Muscle of arm (tissue), 12 donors: ENCODE results near the gene TBC1D16. TPM values are rescaled to one million over a fixed set of nuclear protein-coding genes. Genes with fewer than 3 reads are reported as not detected.

ENCODE experiments used
- DNase-seq: peaks from one replicate; pipeline ENCODE4 v3.0.0-alpha.2; 2013
- polyA plus RNA-seq, 12 donors: library from polyadenylated mRNA; unstranded; fragments of 120-200 nt; gene quantifications; one replicate each; pipeline ENCODE4 v1.2.1, GENCODE V29; 2013; ENCODE audit not compliant: insufficient read length in 12 of 12

The TBC1D16 gene
- polyA plus RNA-seq, 12 donors: 24.9 to 35.8 (median 27.8) TPM; not detected in 1

DNA sequence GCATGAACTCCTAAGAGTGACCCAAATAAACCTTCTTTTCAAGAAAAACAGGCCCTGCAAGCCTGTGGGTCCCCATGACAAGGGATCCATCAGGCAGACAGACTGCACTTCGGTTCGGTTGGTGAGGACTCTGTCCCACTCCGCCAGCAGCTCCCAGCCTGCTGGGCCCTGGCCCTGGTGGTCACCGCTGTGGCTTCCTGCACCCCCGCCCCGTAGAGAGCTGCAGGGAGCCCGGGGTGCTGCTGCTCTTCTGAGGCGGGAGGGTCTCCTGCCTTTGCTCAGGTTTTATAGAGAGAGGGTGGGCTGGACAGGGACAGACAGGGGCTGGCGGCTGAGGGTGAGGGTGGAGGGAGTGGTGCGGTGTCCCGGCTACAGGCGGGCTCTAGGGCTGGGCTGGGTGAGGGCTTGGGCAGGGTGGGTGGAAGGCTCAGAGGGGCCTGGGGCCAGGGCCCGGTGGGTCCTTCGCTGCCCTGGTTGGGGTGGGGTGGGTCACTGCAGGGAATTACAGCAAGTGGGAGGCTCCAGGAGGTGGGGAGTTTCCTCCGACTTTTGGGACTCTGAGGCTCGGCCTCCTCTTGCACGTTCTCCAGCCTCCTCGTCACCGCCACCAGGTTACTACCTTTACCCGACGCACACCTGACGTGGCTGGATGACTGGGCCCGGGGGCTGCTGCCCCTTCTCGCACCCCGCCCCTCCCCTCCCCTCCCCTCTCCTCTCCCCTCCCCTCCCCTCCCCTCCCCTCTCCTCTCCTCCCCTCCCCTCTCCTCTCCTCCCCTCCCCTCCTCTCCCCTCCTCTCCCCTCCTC is 106.2 kb downstream of the TBC1D16 start:
- no peak for DNase-seq

DNA sequence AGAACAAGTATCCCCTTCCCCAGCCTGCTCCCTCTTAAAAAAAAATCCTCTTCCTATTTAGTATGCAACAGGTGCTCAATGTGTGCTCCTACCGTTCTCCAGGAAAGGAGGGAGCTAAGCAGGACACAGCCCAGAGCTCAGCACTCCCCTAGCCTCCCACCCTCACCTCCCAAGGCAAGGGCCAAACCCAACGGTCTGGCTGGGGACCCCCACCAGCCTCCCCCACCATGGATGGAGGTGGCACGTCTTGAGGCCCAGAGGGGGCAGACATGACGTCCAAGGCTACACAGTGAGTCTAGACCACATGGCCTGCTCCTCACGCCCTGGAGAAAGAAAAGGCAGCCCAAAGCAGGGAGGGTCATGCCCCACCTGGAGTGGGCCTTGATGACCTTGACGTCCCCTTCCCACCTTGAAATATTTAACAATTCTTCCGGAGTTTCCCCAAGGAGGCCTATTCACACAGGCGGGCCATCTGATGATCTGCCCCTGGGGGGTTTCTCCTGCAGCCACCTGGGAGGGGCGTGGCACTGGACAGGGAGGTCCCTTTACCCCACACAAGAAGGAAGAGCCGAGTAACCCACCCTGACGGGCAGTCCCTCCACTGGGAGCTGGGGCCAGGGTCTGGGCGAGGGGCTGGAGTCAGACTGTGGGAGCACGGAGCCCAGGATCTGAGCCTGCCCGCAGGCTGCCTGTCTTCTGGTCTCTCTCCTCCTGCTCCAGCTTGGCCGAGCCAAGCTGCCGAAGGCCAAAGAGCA is 107.0 kb downstream of the TBC1D16 start:
- DNase-seq: no peak

DNA sequence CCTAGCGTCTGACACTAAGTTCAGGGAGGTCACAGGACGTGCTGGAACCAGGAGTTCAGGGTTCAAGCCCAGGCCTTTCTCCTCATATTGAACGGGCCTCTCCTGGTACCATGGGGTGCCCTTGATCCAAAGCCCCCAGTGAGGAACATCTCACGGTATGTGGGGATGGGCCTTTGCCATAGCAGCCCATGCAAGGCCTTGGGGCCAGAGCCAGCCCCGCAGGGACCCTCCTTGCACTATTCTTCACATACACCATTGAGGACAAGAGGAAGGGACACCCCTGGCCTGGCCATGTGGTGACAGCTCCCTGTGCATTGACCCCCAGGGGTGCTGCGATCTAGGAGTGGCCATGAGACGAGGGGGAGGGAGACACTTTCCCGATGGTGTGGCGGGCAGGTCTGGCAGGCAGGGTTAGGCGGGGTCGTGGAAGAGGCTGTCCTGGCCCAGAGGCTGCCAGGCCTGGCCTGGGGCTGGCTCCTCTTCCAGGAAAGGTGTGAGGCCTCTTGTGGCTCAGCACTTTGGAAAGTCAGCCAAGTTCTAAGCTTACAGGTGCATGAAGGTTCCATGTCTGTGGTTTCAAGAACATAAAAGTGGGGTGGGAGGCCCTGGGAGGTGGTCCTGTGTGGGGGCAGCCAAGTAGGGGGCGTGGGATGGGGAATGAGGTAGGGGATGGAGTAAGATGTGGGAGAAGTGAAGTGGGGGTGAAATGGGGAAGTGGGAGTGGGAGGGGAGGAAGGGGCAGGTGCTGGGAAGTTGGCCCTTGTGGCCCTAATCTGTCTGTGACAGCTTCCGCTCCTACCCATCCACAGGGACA is 107.8 kb downstream of the TBC1D16 start:
- no peak for DNase-seq

DNA sequence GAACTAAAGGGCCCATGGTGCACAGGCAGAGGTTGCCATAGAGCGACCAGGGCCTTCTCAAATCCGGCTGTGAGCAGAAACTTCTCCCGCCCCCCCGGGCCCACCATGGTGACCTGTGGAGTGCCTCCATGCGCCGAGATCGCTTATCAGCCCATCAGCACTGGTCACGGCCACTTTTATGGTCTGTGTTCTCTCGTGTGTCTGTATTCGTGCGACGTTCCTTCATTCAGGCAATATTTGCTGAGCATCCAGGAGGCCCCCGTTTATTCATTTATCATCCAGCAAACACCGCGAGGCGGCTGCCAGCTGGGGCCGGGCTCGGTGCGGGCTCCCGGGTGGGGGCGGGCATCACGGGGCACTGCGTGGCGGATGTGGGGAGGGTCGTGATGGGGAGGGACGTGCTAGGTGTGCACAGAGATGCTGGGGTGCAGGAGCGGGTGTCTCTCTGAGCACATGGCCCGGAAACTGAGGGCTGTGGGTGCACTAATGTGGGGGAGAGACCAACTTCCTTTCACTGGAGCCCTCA is 108.5 kb downstream of the TBC1D16 start:
- DNase-seq: no peak

DNA sequence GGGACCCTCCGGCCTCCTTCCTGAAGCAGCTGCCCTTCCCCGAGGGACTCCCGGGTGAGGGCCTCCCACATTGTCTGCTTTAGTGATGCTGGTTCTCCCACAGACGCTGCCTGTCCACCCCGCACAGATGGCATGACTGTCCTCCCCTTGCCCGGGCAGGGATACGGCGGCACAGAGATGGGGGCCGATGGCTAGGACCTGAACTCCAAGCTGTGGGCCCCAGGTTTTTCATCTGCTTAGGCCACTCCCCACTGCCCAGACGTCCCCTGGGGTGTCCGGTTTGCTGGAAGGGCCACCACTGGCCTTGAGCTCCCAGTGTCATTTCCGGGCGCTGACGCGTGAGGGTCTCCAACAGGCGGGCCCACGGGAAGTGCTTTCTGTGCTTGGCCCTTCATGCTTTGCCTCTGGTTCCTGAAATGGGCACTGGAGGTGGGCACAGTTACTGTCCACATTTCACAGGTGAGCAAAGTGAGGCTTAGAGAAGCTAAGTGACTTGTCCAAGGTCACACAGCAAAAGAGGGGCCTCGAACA is 109.0 kb downstream of the TBC1D16 start:
- DNase-seq: no peak

DNA sequence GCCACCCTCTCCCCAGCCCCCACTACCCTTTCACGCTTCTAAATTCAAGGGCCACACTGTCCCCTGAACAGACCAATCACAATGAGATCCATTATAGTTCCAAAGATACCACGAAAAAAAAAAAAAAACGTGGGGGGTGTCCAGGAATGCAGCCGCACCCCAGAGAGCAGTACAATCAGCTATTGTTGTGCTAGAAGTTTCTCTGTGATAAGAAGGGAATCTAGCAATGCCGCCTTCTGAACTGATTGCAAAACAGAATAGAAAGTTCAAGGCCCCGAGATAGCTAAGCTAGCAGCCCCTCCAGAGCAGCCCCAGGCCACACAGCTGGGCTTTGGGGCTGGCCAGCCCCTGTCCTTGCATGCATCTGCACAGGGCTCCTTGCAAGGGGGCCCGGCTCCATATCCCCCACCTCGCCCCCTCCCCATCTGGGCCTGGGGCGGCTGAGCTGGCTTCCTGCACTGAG is 109.5 kb downstream of the TBC1D16 start:
- DNase-seq: no peak

DNA sequence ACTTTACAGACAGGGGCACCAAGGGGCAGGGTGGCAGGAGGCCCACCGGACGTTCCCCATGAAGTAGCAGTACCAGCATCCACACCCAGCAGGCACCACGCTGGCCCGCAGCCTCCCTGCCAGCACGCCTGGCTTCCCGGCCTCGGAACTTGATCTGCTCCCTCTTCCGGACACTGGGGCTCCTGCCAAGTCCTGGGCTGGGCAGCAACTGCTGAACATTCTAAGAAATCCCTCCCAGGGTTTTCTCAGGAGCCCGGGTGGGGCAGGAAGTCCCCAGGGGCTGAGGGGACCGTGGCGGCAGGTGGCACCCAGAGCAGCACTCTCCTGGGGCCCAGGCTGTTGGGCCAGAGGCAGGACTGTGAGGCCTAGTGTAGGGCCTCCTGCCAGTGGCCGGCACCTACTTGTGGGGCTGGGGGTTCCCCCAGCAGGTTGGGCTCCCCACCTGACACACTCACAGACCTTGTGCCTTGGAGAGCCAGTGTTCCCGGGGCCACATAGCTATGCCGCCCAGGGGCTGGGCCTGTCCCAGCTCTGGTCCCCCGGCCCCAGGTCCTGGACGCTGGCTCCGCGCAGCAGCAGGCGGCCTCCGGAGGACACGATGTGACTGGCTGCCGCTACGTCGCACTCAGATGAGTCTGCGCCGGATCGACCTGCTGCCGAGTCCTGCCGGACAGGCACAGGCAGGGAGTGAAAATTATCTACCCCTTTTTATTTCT is 110.3 kb downstream of the TBC1D16 start:
- peak; percentile 54 for DNase-seq

DNA sequence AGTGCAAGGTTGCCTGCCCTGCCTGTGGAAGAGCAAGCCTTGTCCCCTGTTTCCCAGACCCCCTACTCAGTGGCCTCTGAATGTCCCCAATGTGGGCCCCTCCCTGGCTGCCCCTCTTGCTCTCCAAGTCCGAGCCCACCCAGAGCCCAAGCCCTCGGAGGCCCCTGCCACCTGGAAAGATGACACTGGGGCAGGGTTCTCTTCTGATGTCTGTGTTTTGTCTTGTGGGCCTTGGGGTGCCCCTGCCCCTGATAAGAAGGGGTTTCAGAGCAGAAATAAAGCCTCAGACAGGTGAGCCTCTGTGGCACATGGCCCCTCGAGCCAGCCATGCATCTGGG is 111.1 kb downstream of the TBC1D16 start:
- no peak for DNase-seq

DNA sequence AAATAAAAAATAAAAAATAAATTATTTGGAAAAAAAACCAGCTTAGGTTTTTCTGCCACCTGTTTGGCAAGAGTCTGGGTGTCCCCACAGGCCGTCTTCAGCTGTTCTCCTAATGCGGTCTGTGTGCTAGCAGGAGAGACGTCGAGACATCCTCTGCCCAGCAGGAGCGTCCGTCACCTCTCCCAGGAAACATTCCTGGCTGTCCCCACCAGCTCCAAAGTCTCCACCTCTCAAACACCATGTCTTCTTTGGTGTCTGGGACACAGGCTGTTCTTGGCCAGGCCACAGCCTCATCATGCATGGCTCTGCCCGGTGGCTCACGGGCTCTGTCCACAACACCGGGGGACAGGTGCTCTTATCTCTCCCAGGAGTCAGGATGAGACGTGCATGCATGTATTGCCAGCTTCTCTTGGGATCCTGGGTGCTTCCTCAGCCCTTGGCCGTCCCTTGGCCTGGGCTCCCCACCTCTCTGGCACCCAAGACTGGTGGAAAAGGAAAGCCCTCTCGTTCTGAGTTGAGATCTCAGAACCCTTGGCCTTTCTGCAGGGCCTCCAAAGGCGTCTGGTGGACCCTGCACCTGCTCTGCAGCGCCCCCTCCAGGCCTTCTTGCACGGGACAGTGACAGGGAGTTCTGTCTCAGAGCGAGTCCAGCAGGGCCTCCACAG is 111.6 kb downstream of the TBC1D16 start:
- no peak for DNase-seq

DNA sequence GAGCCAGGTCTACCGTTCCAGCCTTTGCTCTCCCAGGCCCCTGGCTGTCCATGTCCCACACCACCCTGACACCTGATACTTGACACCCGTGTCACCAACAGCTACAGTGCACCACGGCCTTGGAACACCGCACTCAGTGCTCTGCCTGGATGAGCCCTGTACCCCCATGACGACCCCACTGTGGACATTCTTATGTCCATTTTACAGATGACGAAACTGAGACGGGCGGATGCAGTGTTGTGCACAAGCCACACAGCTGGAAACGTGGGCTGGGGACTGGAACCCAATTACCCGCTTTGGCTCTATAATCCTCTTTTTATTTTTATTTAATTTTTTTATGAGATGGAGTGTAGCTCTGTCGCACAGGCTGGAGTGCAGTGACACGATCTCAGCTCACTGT is 112.9 kb downstream of the TBC1D16 start:
- DNase-seq: no peak

DNA sequence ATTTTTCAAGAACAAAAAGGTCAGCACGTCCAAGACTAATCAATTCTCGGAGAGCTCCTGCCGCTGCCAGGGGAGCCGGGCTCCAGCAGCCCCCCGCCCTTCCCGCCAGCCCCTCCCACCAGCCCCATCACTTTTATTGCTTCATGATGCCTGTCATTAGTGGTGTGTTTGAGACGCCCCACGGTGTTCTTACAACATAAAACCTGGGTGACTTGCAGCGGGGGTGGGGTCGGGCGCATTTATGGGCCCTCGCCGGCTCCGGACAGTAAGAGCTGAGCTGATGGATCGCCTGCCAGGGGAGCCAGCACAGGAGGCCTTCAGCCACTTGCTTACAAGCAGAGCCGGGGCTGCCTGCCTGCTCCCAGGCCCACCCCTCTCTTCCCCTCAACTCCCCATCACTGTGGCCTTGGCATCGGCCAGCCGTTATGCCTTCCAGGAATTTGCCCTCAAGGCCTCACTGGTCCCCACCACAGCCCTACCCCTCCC is 113.5 kb downstream of the TBC1D16 start:
- DNase-seq: no peak

DNA sequence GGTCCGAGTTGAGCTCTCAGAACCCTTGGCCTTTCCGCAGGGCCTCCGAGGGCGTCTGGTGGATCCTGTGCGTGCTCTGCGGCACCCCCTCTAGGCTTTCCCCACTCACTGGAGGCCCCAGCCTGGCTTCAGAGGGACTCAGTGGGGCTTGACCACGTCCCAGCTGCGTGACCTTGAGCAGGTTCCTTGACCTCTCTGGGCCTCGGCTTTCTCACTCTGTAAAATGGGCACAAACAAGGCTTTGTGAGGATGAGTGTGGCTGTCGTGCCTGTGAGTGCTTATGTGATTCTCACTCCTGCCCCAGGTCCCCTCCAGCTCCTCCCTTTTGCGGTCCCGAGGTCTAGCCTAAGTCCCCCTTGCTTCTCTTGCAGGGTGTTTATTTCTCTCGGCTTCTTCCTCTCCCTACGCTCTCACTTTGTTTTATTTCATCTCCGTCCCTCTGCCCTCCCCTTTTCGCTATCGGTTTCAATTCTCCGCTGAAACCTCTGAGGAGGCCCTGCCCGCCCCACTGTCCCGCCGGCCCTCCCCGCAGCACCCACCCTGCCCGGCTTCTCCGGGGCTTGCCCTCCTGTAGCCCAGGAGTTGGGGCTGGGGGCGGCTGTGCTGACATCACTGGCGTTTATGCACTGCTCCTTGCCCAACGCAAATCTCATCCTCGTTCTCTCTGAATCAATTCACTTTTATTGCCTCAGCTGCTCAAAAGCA is 114.1 kb downstream of the TBC1D16 start:
- no peak for DNase-seq

DNA sequence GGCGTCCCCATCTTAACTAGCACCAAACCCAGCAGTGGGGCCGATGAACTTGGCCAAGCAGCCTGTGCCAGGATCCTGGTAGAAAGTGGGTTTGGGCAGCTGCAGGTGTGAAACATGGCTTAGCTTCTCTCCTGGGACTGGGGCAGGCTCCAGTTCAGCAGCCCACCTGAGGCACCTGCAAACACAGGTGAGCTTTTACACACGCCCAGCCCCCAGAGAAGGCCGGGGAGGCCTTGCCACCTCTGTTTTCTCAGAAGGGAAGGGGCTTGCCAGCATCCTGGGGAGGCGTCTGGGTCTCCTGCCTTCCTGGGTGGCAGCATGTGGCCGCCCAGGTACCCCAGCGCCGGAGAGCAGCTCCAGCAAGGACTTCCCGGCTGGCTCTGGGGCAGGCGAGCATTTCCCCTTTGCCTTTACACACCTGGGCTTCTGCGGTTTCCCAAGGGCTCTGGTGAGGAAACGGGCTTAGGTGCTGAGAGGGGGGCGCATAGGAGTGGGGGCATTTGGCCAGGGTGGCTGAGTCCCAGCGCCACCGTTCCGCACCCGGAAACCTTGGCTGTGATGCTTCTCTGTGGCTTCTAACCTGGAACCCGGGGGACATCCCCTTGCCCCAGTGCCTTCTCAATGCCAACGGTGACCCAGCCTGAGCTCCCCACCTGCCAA is 114.8 kb downstream of the TBC1D16 start:
- DNase-seq: no peak

DNA sequence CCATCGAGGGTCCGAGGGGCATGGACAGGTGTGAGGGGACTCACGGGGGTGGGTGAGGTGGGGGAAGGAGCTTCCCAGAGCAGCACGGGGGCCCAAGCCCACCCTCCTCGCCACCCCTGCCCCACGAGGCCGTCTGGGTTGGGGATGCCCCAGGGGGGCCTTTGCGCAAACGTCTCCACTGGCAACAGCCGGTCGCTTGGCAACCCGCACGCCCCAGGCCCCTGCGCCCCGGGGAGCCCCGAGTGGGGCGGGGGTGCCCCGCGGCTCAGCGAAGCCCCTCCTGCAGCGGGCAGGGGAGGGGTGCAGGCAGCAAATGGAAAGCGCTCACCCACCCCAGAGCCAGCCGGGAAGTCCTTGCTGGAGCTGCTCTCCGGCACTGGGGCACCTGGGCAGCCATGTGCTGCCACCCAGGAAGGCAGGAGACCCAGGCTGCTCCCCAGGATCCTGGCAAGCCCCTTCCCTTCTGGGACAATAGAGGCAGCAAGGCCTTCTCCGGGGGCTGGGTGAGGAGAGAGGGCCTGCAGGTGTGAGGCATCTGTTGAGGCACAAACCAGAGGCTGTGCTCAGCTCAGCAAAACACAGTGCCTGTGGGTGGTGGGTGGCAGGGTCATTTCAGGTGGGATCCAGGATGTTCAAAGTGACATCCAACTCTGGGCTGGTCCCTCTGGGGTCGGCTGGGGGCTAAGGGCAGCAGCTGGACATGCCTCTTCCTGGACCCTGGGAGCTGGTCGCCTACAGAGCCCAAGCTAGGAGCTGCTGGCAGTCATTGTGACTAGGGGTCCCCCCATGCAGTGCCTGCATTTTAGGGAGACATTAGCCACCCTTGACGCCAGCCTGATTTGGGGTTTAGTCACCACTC is 115.6 kb downstream of the TBC1D16 start:
- no peak for DNase-seq

DNA sequence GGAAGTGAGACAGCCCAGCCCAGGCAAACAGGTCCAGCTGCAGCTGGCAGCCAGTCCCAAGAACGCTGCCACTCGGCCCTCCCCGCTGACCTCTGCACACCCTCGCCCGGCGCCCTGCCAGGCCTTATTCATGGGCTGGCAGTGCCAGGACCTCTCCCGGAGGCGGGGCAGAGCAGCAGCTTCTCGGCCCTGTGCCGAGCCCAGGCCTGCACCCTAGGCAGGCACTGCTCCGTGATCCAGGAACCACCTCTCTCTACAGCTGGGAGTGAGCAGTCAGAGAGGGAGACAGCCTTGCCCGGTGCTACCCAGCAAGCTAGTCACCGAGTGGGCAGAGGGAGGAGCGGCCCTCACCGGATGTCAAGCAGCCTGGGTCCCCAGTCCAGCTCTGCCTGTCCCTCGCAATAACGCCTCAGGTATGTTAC is 116.5 kb downstream of the TBC1D16 start:
- DNase-seq: peak; percentile 48

DNA sequence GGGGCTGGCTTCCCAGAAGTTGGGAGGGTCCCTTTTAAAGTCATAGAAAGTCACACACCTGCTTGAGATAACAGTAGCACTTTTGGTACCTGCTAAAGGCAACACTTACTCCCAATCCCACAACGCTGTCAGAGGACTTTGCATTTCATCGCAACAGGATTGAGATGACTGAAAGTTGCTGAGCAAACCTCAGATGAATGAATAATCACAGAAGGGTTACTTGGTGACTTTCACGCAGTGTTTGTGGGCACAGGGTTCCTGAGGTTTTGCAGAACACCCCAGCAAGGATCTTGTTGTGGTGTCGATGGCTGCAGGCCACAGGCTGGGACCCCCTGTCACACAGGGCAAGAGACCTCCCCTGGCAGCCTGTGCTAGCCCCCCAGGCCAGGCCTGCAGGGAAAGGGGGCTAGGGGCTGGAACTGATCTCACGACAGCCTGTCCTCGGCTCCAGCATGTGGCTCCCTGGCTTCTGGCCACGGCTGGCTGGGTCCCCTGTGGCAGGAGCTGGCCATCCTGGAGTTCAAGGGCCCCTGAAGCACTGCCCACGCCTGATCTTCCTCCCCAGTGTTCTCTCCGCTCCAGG is 117.0 kb downstream of the TBC1D16 start:
- DNase-seq: no peak

DNA sequence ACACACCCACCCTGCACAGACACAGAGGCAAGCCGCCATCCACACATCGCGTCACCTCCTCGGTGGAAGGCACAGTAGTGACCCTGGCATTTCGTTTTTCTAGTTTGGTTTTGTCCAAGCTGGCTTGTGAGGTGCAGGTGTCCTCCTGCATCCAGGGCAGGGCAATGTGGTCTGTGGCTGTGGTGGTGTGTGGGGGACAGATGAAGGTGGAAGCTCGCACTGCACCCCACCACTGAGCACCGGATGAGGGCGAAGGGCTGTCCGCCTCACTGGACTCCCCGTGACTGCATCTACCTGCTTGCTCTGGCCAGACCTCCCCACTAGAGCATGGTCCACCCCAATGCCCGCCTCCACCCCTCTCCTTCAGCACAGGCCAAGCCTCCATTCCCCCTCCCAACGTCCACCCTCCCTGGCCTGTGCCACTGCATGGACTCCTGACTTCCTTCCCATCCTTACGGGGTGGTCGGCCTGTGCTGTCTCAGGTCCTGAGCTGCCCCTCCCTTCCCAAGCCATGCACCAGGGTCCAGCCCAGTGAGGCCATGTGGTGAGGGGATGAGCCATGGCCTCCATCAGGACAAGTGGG is 117.7 kb downstream of the TBC1D16 start:
- DNase-seq: no peak
